K562 (cell line): ENCODE measurements around the gene S100A2. TPM values are rescaled to one million over a fixed set of nuclear protein-coding genes. Genes with fewer than 3 reads are reported as not detected.
A peak's percentile ranks its signal among the peaks of the same experiment; 100 is the strongest.

ENCODE experiments used
- ATAC-seq: fragments of 200-7000 bp; cut with Tn5 transposase; 3 replicates; pipeline ENCODE4 v1.9.1; 2020; ENCODE audit warnings: moderate library complexity
- BruUV-seq: library from RNA; stranded (reverse); fragments of 400-500 nt; replicated peaks from 2 replicates; lab custom pipeline; 2021; lab: Mats Ljungman, UMichigan
- CTCF ChIA-PET: fragments of 300-600 bp; formaldehyde crosslinking; extraction: SDS; loops from one replicate; lab custom pipeline; 2021; ENCODE audit warnings: low intra/inter-chr PET ratio; lab: Yijun Ruan, JAX
- POLR2A ChIA-PET: fragments of 300-600, 350-650 bp; sonication (Branson Sonifier 250); formaldehyde crosslinking; extraction: SDS; loops from one replicate; lab custom pipeline; 2021; ENCODE audit warnings: antibody characterized with exemption, inconsistent platforms; lab: Yijun Ruan, JAX
- DNase-seq, 4 experiments: peaks; one replicate each; pipeline versions ENCODE4 v3.0.0 to v3.0.0-alpha.2; 2011 to 2018; ENCODE audit warnings: low spot score in 3 of 4, mixed read lengths in 3 of 4; ENCODE audit errors: extremely low read depth in 1 of 4
- FAIRE-seq: peaks from 2 replicates; lab custom pipeline; 2011; peaks lifted over from hg19 to GRCh38; lab: Jason Lieb, UNC
- H2AFZ ChIP-seq: 2 replicates; pipeline ENCODE4 v1.6.0; 2011; ENCODE audit warnings: low read depth, low read length, control low read depth, inconsistent platforms
- H3K27ac ChIP-seq: fragments of 200-600 bp; 3 replicates; pipeline ENCODE4 v1.8.0; 2011; ENCODE audit warnings: low read depth, mild to moderate bottlenecking, control low read depth, inconsistent platforms, low read length, moderate library complexity, mixed read lengths; ENCODE audit errors: extremely low read depth
- H3K27me3 ChIP-seq, 2 experiments: fragments of 300-600 bp in 1 of 2; 2 replicates in 1 of 2; 3 replicates in 1 of 2; pipeline versions ENCODE4 v1.6.0 to v1.8.0; 2011; ENCODE audit warnings: inconsistent platforms in 2 of 2, low read length in 2 of 2, mild to moderate bottlenecking in 1 of 2, mixed read lengths in 1 of 2, moderate library complexity in 1 of 2; ENCODE audit not compliant: control insufficient read depth in 2 of 2, insufficient read depth in 2 of 2
- H3K36me3 ChIP-seq: fragments of 300-600 bp; 3 replicates; pipeline ENCODE4 v1.8.0; 2011; ENCODE audit warnings: mild to moderate bottlenecking, low read length, inconsistent platforms; ENCODE audit not compliant: control insufficient read depth, insufficient read depth
- H3K4me1 ChIP-seq, 2 experiments: fragments of 200-600 bp in 1 of 2; replicated peaks in 1 of 2; 2 replicates in 1 of 2; 3 replicates in 1 of 2; pipeline versions ENCODE4 v1.5.1 to v1.8.0; 2011; ENCODE audit warnings: inconsistent platforms in 2 of 2, low read length in 2 of 2, mild to moderate bottlenecking in 1 of 2, mixed read lengths in 1 of 2, moderate library complexity in 1 of 2; ENCODE audit not compliant: control insufficient read depth in 2 of 2, insufficient read depth in 2 of 2
- H3K4me2 ChIP-seq: 2 replicates; pipeline ENCODE4 v1.6.1; 2011; ENCODE audit warnings: low read length, control low read depth, inconsistent platforms, mixed read lengths; ENCODE audit not compliant: insufficient read depth
- H3K4me3 ChIP-seq: fragments of 200-600 bp; sonication (generic), shearing (Covaris generic); 2 replicates; pipeline ENCODE4 v1.5.1; 2016; ENCODE audit warnings: control low read depth, inconsistent platforms
- H3K79me2 ChIP-seq: fragments of 200-600 bp; 3 replicates; pipeline ENCODE4 v1.8.0; 2011; ENCODE audit warnings: low read length, inconsistent platforms; ENCODE audit not compliant: control insufficient read depth, insufficient read depth
- H3K9ac ChIP-seq, 2 experiments: 2 replicates each; pipeline versions ENCODE4 v1.6.0 to v1.6.1; 2011; ENCODE audit warnings: low read depth in 2 of 2, low read length in 2 of 2, control low read depth in 1 of 2, inconsistent platforms in 1 of 2, mild to moderate bottlenecking in 1 of 2, mixed read lengths in 1 of 2; ENCODE audit not compliant: insufficient read depth in 1 of 2
- H3K9me1 ChIP-seq: one replicate; pipeline ENCODE4 v1.6.0; 2011; ENCODE audit warnings: inconsistent platforms, mild to moderate bottlenecking, low read length, moderate library complexity; ENCODE audit not compliant: control insufficient read depth, insufficient read depth
- H3K9me3 ChIP-seq: replicated peaks from 2 replicates; pipeline ENCODE4 v1.5.1; 2011; ENCODE audit warnings: low read depth, low read length, inconsistent platforms; ENCODE audit not compliant: control insufficient read depth, insufficient read depth
- H4K20me1 ChIP-seq: replicated peaks from 2 replicates; pipeline ENCODE4 v1.6.1; 2011; ENCODE audit warnings: low read length, inconsistent platforms, mixed read lengths; ENCODE audit not compliant: control insufficient read depth, insufficient read depth
- ARID1B ChIP-seq: fragments of 450-650 bp; IDR thresholded peaks from 2 replicates; pipeline ENCODE4 v1.6.1; 2016; ENCODE audit warnings: antibody characterized with exemption, mild to moderate bottlenecking, inconsistent platforms
- ATF7 ChIP-seq: fragments of 450-650 bp; IDR thresholded peaks from 2 replicates; pipeline ENCODE4 v1.7.1; 2014; ENCODE audit warnings: mild to moderate bottlenecking, moderate library complexity
- CBX5 ChIP-seq: IDR thresholded peaks from 2 replicates; pipeline ENCODE4 v1.6.1; 2014; ENCODE audit warnings: low read depth, borderline replicate concordance
- CREB3L1 ChIP-seq: fragments of 450-650 bp; IDR thresholded peaks from 2 replicates; pipeline ENCODE4 v1.6.1; 2014; ENCODE audit warnings: low read depth, mild to moderate bottlenecking, moderate library complexity, borderline replicate concordance
- FOS ChIP-seq: IDR thresholded peaks from 3 replicates; pipeline ENCODE4 v1.6.1; 2011; ENCODE audit not compliant: insufficient read length; ENCODE audit errors: extremely low read depth
- GABPB1 ChIP-seq: sonication (generic); formaldehyde crosslinking; IDR thresholded peaks from 2 replicates; pipeline ENCODE4 v1.8.0; 2022; ENCODE audit warnings: mild to moderate bottlenecking, missing genetic modification reagents
- GABPB2 ChIP-seq: fragments of 250-450 bp; sonication (Bioruptor Pico); conservative IDR thresholded peaks from 2 replicates; pipeline ENCODE4 v1.5.1; 2021; ENCODE audit warnings: mild to moderate bottlenecking
- KDM5B ChIP-seq: fragments of 200-600 bp; sonication (generic); IDR thresholded peaks from 2 replicates; pipeline ENCODE4 v1.6.1; 2012; ENCODE audit warnings: low read depth, mild to moderate bottlenecking, moderate library complexity, low read length, control low read depth, inconsistent platforms; ENCODE audit not compliant: insufficient replicate concordance
- KLF16 ChIP-seq: IDR thresholded peaks from 2 replicates; pipeline ENCODE4 v1.6.1; 2016; ENCODE audit warnings: antibody characterized with exemption
- MYC ChIP-seq, 2 experiments: fragments of 250-450 bp in 1 of 2; sonication (Bioruptor Pico) in 1 of 2; IDR thresholded peaks; 2 replicates each; pipeline versions ENCODE4 v1.5.1 to v1.6.1; 2012 to 2021; ENCODE audit warnings: low read depth in 2 of 2, borderline replicate concordance in 1 of 2, improper control_type of control experiment in 1 of 2, low read length in 1 of 2, mild to moderate bottlenecking in 1 of 2, moderate library complexity in 1 of 2
- NFE2 ChIP-seq: IDR thresholded peaks from 2 replicates; pipeline ENCODE4 v1.6.1; 2014; ENCODE audit warnings: antibody characterized with exemption, low read depth
- PURB ChIP-seq: sonication (generic); formaldehyde crosslinking; IDR thresholded peaks from 2 replicates; pipeline ENCODE4 v1.9.0; 2021; ENCODE audit warnings: low read depth, mild to moderate bottlenecking, missing genetic modification reagents
- RBFOX2 ChIP-seq: fragments of 200-400 bp; formaldehyde crosslinking; IDR thresholded peaks from 2 replicates; pipeline ENCODE4 v1.6.1; 2017; ENCODE audit warnings: low read depth, mild to moderate bottlenecking, low read length, moderate library complexity
- ZNF140 ChIP-seq: fragments of 250-450 bp; sonication (Bioruptor Pico); IDR thresholded peaks from 2 replicates; pipeline ENCODE4 v1.8.0; 2021; ENCODE audit warnings: moderate library complexity, mild to moderate bottlenecking, inconsistent platforms
- ZNF146 ChIP-seq: IDR thresholded peaks from one replicate; pipeline ENCODE4 v1.6.1; 2018; ENCODE audit warnings: missing compliant biosample characterization; ENCODE audit not compliant: unreplicated experiment
- ZNF197 ChIP-seq: fragments of 200-800 bp; sonication (Bioruptor generic); IDR thresholded peaks from 2 replicates; pipeline ENCODE4 v1.6.1; 2016; ENCODE audit warnings: low read depth, missing genetic modification characterization, missing compliant biosample characterization
- ZNF384 ChIP-seq: IDR thresholded peaks from 2 replicates; pipeline ENCODE4 v1.6.1; 2012; ENCODE audit warnings: low read depth, low read length, improper control_type of control experiment
- ZNF740 ChIP-seq, 3 experiments: fragments of 200-800 bp in 1 of 3; sonication (Bioruptor generic) in 1 of 3; sonication (generic) in 1 of 3; formaldehyde crosslinking in 1 of 3; IDR thresholded peaks; 2 replicates each; pipeline versions ENCODE4 v1.6.1 to v1.8.0; 2016 to 2022; ENCODE audit warnings: mild to moderate bottlenecking in 2 of 3, missing compliant biosample characterization in 2 of 3, missing genetic modification characterization in 2 of 3, missing genetic modification reagents in 1 of 3
- WGBS: fragments of 100-300 bp; shearing (Covaris generic); methylation state at CpG from one replicate; pipeline ENCODE4 v1.1.6; 2016; ENCODE audit warnings: low coverage, mixed read lengths; ENCODE audit not compliant: insufficient coverage; ENCODE audit errors: missing lambda C conversion rate; 5-methylcytosine and 5-hydroxymethylcytosine counted together
- in situ Hi-C: fragments of 300-500 bp; cut with MboI; formaldehyde crosslinking; loops from 4 replicates; pipeline ENCODE4 v1.15.0; 2018; ENCODE audit warnings: inconsistent platforms, mixed read lengths
- intact Hi-C: fragments of 100-400 bp; cut with micrococcal nuclease; formaldehyde crosslinking; loops from 2 replicates; pipeline ENCODE4 v1.14.2; 2022
- polyA plus RNA-seq, 8 experiments: library from polyadenylated mRNA; depleted of rRNA in 4 of 8; stranded (reverse) in 5 of 8; unstranded in 3 of 8; fragments of >200 nt; fragmentation: Nextera tagmentation in 2 of 8; fragmentation: Illumina TruSeq in 1 of 8; extraction: Ambion mirVana in 2 of 8; extraction: Trizol in 1 of 8; gene quantifications; 2 replicates each; pipeline versions ENCODE4 v1.2.1 to v1.2.3, GENCODE V29; 2011 to 2014; ENCODE audit warnings: inconsistent platforms in 1 of 8, missing spikeins in 1 of 8
- total RNA-seq, 7 experiments: library from RNA; depleted of rRNA in 6 of 7; stranded (reverse); fragments of >200 nt in 6 of 7; fragmentation: Illumina TruSeq in 2 of 7; extraction: Trizol in 2 of 7; gene quantifications; 2 replicates each; pipeline versions ENCODE4 v1.2.1 to v1.2.3, GENCODE V29; 2011 to 2021; ENCODE audit warnings: low replicate concordance in 1 of 7

The S100A2 gene
- total and polyA plus RNA-seq, 9 of the 15 experiments (the other 6 are each of a cell fraction or from before 2014, with no cell fraction given): 0.28 to 0.65 (median 0.44) TPM; not detected in 4

DNA sequence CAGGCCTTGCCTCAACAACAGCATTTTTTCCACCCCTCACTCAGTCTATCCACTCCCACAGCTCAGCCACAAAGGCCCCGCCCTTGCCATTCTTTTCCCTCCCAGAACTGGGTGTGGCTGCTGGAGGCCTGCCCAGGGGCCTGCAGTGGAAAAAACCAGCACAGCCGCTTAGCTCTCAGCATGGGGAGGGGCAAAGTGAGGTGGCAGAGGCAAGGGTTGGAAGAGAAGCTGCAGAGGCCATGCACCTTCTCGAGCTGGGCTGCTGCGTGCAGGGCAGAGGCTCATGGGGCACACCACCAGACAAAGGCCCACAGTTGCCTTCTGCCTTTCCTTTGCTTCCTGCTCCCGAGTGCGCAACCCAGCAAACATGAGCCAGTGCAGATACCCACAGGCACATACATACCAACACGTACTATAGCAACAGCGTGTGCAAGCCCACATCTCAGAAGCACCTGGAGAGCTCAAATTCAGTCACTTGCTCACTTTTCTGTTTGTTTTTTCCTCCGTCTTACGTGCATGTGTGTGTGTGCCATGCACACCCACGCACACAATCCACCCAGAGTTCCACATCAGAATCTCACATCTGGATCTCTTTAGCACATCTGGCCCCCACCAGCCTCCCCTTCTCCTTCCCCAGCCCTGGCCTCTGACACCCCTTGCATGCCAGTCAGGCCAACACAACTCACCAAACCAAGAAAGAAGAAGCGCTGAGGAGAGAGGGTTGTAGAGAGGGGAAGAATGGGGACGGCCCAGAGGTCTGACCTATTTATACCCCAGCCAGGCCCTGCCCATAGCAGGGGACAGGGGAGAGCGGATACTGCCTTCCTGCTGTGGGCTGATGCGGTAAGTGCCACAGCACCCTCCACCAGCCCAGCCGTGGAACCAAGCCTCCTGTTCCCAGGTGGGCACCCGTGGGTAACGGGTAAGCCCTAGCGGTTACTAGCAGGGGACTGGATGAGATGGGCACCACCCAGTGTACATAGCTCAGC lies 20.3 kb downstream of the S100A2 start, which contains the start of gene S100A4:
Gene S100A4, minus strand, starts transcription at position 740 of the 989 bp plus-strand sequence. CDS start 1,012 bp downstream, outside the sequence.
- Histone ChIP-seq H3K9ac (peak within 1 kb of the TSS; percentile 51 to 81; a peak in 3 of 4 replicates), H3K27ac (peak within 1 kb of the TSS; percentile 57), H3K27me3 (no peaks in the 10 kb centered on the region), H4K20me1 (no peaks in the 10 kb centered on the region), H3K9me1 (no peaks in the 10 kb centered on the region), H3K4me3 (no peak within 1 kb of the TSS), H3K79me2 (no peaks in the 10 kb centered on the region), H3K9me3 (no peaks in the 10 kb centered on the region), H3K4me2 (peak within 1 kb of the TSS; percentile 71), H2AFZ (peak within 1 kb of the TSS; percentile 80), H3K4me1 (peaks cover 74 to 79% of the 10 kb centered on the region in 2 experiments), H3K36me3 (no peaks in the 10 kb centered on the region)
- intact Hi-C loops (no loop called here), in situ Hi-C loops (no loop called here)
- FAIRE-seq (peak; percentile 97), DNase-seq (peak; percentile 92 to 94 (median 94)), ATAC-seq (peak; percentile 94)
- 42% methylated on average over 19 of the region's 19 CpGs for WGBS
- BruUV-seq: no TSS peak
- ChIA-PET POLR2A (interaction anchor here (0.6 to 1.5 kb wide), 4 partner anchors 8 to 48 kb away, joined by 3 to 5 read pairs (median 4); partner anchors contain the start of gene S100A6), CTCF (interaction anchor here (0.7 kb wide), 1 partner anchor 93 kb away, joined by 4 read pairs; no protein-coding TSS in a partner anchor)
- TF ChIP-seq GABPB2 (CRISPR knock-in tag) (no peak), ZNF384 (peak; percentile 60), CBX5 (peak; percentile 64; the same call in 1 of the 2 replicates), CREB3L1 (0 out of 2 replicates have a peak, but pooled peaks have one; percentile 32), ATF7 (0 out of 2 replicates have a peak, but pooled peaks have one; percentile 9), FOS (no peak), NFE2 (0 out of 2 replicates have a peak, but pooled peaks have one; percentile 10), ZNF140 (CRISPR knock-in tag) (no peak), MYC (IDR thresholded peaks at IDR 0.05; ENCODE audit: low read depth, low read length) (peak; percentile 41; the same call in 1 of the 2 replicates), MYC (CRISPR knock-in tag; IDR thresholded peaks at IDR 0.05; ENCODE audit: borderline replicate concordance, low read depth) (no peak), KLF16 (0 out of 2 replicates have a peak, but pooled peaks have one; percentile 12), ARID1B (peak; percentile 64), ZNF740 (CRISPR knock-in tag; IDR thresholded peaks at IDR 0.05) (peak; percentile 47; the same call in 1 of the 2 replicates), ZNF740 (tag; IDR thresholded peaks at IDR 0.05) (no peak), KDM5B (peak; percentile 44), ZNF197 (CRISPR knock-in tag) (no peak), GABPB1 (peak; percentile 43; the same call in 1 of the 2 replicates), ZNF146 (CRISPR knock-in tag) (no peak), RBFOX2 (peak; percentile 50), PURB (CRISPR knock-in tag) (no peak)
